K562 (cell line): ENCODE measurements around the gene CFAP221. TPM values are rescaled to one million over a fixed set of nuclear protein-coding genes. Genes with fewer than 3 reads are reported as not detected.

Experiments
- CC2D1A ChIP-seq: fragments of 450-650 bp; IDR thresholded peaks from 2 replicates; pipeline ENCODE4 v1.6.1; 2017; ENCODE audit warnings: mild to moderate bottlenecking
- CHD7 ChIP-seq: fragments of 200-600 bp; sonication (generic); IDR thresholded peaks from one replicate; pipeline ENCODE4 v1.6.1; 2012; ENCODE audit warnings: mild to moderate bottlenecking, low read depth, low read length, inconsistent platforms
- DACH1 ChIP-seq: fragments of 450-650 bp; IDR thresholded peaks from 2 replicates; pipeline ENCODE4 v1.6.1; 2018; ENCODE audit not compliant: partially characterized antibody
- ETV5 ChIP-seq: sonication (generic); formaldehyde crosslinking; IDR thresholded peaks from 2 replicates; pipeline ENCODE4 v1.4.0; 2020; ENCODE audit warnings: low read depth, mild to moderate bottlenecking, missing genetic modification reagents
- GABPB1 ChIP-seq: sonication (generic); formaldehyde crosslinking; IDR thresholded peaks from 2 replicates; pipeline ENCODE4 v1.8.0; 2022; ENCODE audit warnings: mild to moderate bottlenecking, missing genetic modification reagents
- WHSC1 ChIP-seq: IDR thresholded peaks from one replicate; pipeline ENCODE4 v1.6.1; 2012; ENCODE audit warnings: low read length, control low read depth, inconsistent platforms
- ZNF197 ChIP-seq: fragments of 200-800 bp; sonication (Bioruptor generic); IDR thresholded peaks from 2 replicates; pipeline ENCODE4 v1.6.1; 2016; ENCODE audit warnings: low read depth, missing genetic modification characterization, missing compliant biosample characterization
- ZNF512 ChIP-seq: IDR thresholded peaks from 2 replicates; pipeline ENCODE4 v1.6.1; 2016; ENCODE audit warnings: missing genetic modification characterization, missing compliant biosample characterization
- polyA plus RNA-seq, 8 experiments: library from polyadenylated mRNA; depleted of rRNA in 4 of 8; stranded (reverse) in 5 of 8; unstranded in 3 of 8; fragments of >200 nt; fragmentation: Nextera tagmentation in 2 of 8; fragmentation: Illumina TruSeq in 1 of 8; extraction: Ambion mirVana in 2 of 8; extraction: Trizol in 1 of 8; gene quantifications; 2 replicates each; pipeline versions ENCODE4 v1.2.1 to v1.2.3, GENCODE V29; 2011 to 2014; ENCODE audit warnings: inconsistent platforms in 1 of 8, missing spikeins in 1 of 8
- total RNA-seq, 7 experiments: library from RNA; depleted of rRNA in 6 of 7; stranded (reverse); fragments of >200 nt in 6 of 7; fragmentation: Illumina TruSeq in 2 of 7; extraction: Trizol in 2 of 7; gene quantifications; 2 replicates each; pipeline versions ENCODE4 v1.2.1 to v1.2.3, GENCODE V29; 2011 to 2021; ENCODE audit warnings: low replicate concordance in 1 of 7

Gene CFAP221
- total and polyA plus RNA-seq, 9 of the 15 experiments (the other 6 are each of a cell fraction or from before 2014, with no cell fraction given) = 0.09 to 1.4 (median 0.65) TPM

- TF ChIP-seq ZNF512 = no peak
- TF ChIP-seq GABPB1 (CRISPR knock-in tag) = no peak
- no peak for TF ChIP-seq ZNF197 (CRISPR knock-in tag)
- TF ChIP-seq ETV5 (CRISPR knock-in tag) = no peak
- TF ChIP-seq CHD7 = no peak
- no peak for TF ChIP-seq CC2D1A
- no peak for TF ChIP-seq WHSC1
- no peak for TF ChIP-seq DACH1
Observed at GRCh38 chr2:119625226-119625625, 81.0 kb downstream of the CFAP221 start (continued).
